HL-60 (cell line): Measurements from ENCODE around the gene SGCG.

ENCODE experiments used
- CTCF ChIP-seq: IDR thresholded peaks from one replicate; pipeline ENCODE4 v1.5.1; 2011; ENCODE audit warnings: low read length, control low read depth, inconsistent platforms; ENCODE audit not compliant: insufficient read depth
- POLR2AphosphoS5 ChIP-seq: IDR thresholded peaks from 2 replicates; pipeline ENCODE4 v1.6.1; 2012; ENCODE audit warnings: low read depth
- REST ChIP-seq: IDR thresholded peaks from 2 replicates; pipeline ENCODE4 v1.6.1; 2012; ENCODE audit warnings: low read depth; ENCODE audit not compliant: insufficient replicate concordance
- SPI1 ChIP-seq: IDR thresholded peaks from 2 replicates; pipeline ENCODE4 v1.6.1; 2012; ENCODE audit warnings: low read depth, mild to moderate bottlenecking, borderline replicate concordance

GRCh38 chr13:23146811-23147625 lies 33.8 kb upstream of the SGCG start:
- TF ChIP-seq CTCF = no peak
- TF ChIP-seq POLR2AphosphoS5 = no peak
- no peak for TF ChIP-seq REST
- peak; percentile 9; the same call in 1 of the 2 replicates for TF ChIP-seq SPI1
